ENCODE results near the gene TXN2.
A peak's percentile ranks its signal among the peaks of the same experiment; 100 is the strongest.

TXN2 gene

GRCh38 chr22:36466258-36466657, 15.2 kb downstream of the TXN2 start:
- no peak for TF ChIP-seq CTCF (conservative IDR thresholded peaks at IDR 0.05; ENCODE audit: low read depth, low read length)
- peak overlapping the region; percentile 27; the same call in 1 of the 2 replicates for H3K27ac ChIP-seq
- no peak overlapping the region for H3K4me3 ChIP-seq (IDR thresholded peaks at IDR 0.05; ENCODE audit: insufficient read depth, low read depth, low read length)
- peak overlapping the region; percentile 100; the same call in 1 of the 2 replicates for H3K4me2 ChIP-seq
- H3K4me1 ChIP-seq (ENCODE audit: low read depth, poor library complexity, severe bottlenecking) = peaks cover 48% of the 10 kb centered on the region
- no peaks in the 10 kb centered on the region for H3K79me2 ChIP-seq (ENCODE audit: insufficient read depth, low read depth)
- no peak overlapping the region for H2AFZ ChIP-seq (ENCODE audit: low read depth)
- H3K9ac ChIP-seq = no peak overlapping the region
- no peaks in the 10 kb centered on the region for H3K36me3 ChIP-seq (ENCODE audit: insufficient read depth)
- H3K27me3 ChIP-seq (ENCODE audit: insufficient read depth, low read depth) = no peaks in the 10 kb centered on the region
- no peaks in the 10 kb centered on the region for H4K20me1 ChIP-seq (ENCODE audit: insufficient read depth)

DNA sequence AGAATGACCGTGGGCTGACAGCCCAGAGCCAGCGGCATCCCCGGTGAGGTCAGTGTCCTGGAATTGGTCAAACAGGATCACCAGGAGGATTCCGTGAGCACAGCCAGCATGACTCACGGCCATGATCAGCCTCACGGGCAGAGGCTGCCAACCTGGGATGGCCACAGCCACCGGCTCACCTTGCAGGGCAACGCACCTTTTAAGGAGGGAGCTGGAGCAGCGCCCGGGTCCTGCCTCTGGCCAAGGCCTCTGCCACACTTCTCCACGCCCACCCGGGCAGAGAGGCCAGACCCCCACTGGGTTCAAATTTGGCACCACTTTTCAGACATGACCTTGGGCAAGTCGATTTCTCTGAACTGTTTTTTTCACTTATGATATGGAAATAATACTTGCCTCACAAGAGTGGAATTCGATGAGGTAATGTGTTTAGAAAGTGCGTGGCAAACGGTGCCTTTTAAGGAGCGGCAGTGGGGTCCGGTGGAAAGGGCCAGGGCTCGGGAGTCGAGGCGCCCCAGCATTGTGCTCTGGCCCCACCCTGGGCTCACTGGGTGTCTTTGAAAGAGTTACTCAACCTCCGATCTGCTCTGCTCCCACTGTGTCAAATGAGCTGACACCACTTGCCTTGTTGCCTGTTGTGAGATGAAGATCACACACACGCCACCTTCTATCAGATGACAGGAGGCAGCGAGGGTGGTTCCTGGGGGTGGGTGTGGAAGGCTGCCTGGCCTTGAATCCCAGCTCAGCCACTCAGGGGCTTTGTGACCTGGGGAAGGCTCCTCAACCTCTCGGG, 16.0 kb downstream of the TXN2 start:
- Histone ChIP-seq H3K27ac (no peak overlapping the region), H3K4me3 (IDR thresholded peaks at IDR 0.05; ENCODE audit: insufficient read depth, low read depth, low read length) (no peak overlapping the region), H3K9ac (no peak overlapping the region), H4K20me1 (ENCODE audit: insufficient read depth) (no peaks in the 10 kb centered on the region), H3K27me3 (ENCODE audit: insufficient read depth, low read depth) (no peaks in the 10 kb centered on the region), H2AFZ (ENCODE audit: low read depth) (no peak overlapping the region), H3K4me1 (ENCODE audit: low read depth, poor library complexity, severe bottlenecking) (peaks cover 46% of the 10 kb centered on the region), H3K79me2 (ENCODE audit: insufficient read depth, low read depth) (no peaks in the 10 kb centered on the region), H3K36me3 (ENCODE audit: insufficient read depth) (no peaks in the 10 kb centered on the region), H3K4me2 (no peak overlapping the region)
- no peak for TF ChIP-seq CTCF (conservative IDR thresholded peaks at IDR 0.05; ENCODE audit: low read depth, low read length)

GRCh38 chr22:36464715-36465231, 16.7 kb downstream of the TXN2 start:
- Histone ChIP-seq H4K20me1 (ENCODE audit: insufficient read depth) (no peaks in the 10 kb centered on the region), H3K4me2 (no peak overlapping the region), H3K27ac (no peak overlapping the region), H3K79me2 (ENCODE audit: insufficient read depth, low read depth) (no peaks in the 10 kb centered on the region), H3K4me1 (ENCODE audit: low read depth, poor library complexity, severe bottlenecking) (peaks cover 39% of the 10 kb centered on the region), H3K4me3 (IDR thresholded peaks at IDR 0.05; ENCODE audit: insufficient read depth, low read depth, low read length) (no peak overlapping the region), H3K9ac (no peak overlapping the region), H2AFZ (ENCODE audit: low read depth) (no peak overlapping the region), H3K27me3 (ENCODE audit: insufficient read depth, low read depth) (no peaks in the 10 kb centered on the region), H3K36me3 (ENCODE audit: insufficient read depth) (no peaks in the 10 kb centered on the region)
- TF ChIP-seq CTCF (conservative IDR thresholded peaks at IDR 0.05; ENCODE audit: low read depth, low read length) = no peak

DNA sequence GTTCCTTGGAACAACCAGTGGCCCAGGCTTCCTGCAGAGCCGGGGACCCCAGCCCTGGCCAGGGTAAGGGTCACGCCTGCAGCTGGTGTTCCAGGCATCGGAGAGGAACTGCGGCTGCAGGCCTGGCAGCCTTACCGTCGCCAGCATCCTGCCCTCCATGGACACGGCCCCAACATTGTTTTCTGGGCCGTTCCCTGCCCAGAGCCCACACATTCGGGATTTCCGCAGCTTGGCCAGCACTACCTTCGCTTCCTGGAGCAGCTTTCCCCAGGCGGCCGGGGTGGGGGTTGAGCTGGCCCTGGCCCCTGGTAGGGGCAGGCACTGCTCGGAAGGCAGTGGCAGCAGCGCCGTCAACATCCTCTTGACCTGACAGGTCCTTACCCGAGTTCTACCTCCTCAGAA, 17.7 kb downstream of the TXN2 start:
- Histone ChIP-seq H3K4me2 (no peak overlapping the region), H3K27ac (no peak overlapping the region), H3K4me1 (ENCODE audit: low read depth, poor library complexity, severe bottlenecking) (peaks cover 29% of the 10 kb centered on the region), H3K4me3 (IDR thresholded peaks at IDR 0.05; ENCODE audit: insufficient read depth, low read depth, low read length) (no peak overlapping the region), H4K20me1 (ENCODE audit: insufficient read depth) (no peaks in the 10 kb centered on the region), H3K9ac (no peak overlapping the region), H3K27me3 (ENCODE audit: insufficient read depth, low read depth) (no peaks in the 10 kb centered on the region), H3K79me2 (ENCODE audit: insufficient read depth, low read depth) (no peaks in the 10 kb centered on the region), H2AFZ (ENCODE audit: low read depth) (no peak overlapping the region), H3K36me3 (ENCODE audit: insufficient read depth) (no peaks in the 10 kb centered on the region)
- TF ChIP-seq CTCF (conservative IDR thresholded peaks at IDR 0.05; ENCODE audit: low read depth, low read length) = no peak

Data from KMS-11 (cell line).